Dermis microvascular lymphatic vessel endothelial cell (primary cell): ENCODE data around the gene FGF18. TPM values are rescaled to one million over a fixed set of nuclear protein-coding genes. Genes with fewer than 3 reads are reported as not detected.
"Not testable (repeated sequence)": the region's sequence is repeated elsewhere in the genome, so short reads cannot be mapped to it uniquely, and the experiment has no call there.

Source experiments
- DNase-seq, 2 donors: peaks; one replicate each; pipeline versions ENCODE4 v3.0.0 to v3.0.0-alpha.2; 2010; ENCODE audit warnings: low read depth in 2 of 2
- total RNA-seq: library from RNA; depleted of rRNA; stranded (reverse); fragments of >200 nt; gene quantifications from 2 replicates; pipeline ENCODE4 v1.2.1, GENCODE V29; 2014

The FGF18 gene
- total RNA-seq, 1 donor from 2014 or later: not detected

DNA sequence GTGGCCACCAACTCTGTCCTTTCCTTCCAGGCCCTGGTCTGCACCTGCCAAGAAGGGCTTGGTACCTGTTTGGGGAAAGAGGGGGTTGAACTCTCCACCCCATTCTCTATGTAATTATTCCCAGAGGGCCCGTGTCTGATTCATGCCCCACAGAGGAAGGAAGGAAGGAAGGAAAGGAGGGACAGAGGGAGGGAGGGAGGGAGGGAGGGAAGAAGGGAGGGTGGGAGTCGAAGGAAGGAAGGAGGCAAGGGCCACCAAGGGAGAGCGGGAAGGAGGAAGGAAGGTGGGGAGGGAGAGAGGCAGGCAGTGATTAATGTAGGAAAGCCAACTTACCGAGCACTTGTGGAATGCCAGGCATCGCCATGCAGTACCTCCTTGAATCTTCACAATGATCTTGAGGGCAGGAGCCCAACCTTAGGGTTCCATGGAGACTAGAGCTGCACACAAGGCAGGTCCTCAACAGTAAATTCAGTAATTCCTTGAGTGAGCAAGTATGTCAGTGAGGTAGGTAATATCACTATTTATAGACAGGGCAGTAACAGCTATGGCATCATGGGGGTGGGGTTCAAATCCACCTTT lies 75.8 kb downstream of the FGF18 start:
- no peak for DNase-seq

DNA sequence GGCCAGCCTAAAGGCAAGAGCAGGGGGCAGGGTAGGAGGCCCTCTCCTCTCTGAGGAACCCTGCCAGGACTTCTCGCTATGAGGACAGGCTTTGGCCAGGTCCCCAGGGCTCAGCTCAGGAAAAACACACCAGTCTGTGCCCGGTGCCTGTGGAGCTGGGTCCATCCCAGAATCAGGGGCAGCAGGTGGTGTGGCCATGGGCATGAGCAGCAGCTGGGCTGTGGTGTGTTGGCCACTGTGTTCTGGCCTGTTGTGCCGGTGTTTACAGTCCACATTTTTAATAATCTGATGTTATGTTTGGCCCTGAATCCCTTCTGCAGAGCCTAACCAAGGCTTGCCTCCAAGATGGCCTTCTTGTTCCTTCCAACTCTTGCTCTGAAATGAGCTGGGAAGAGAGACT lies 77.0 kb downstream of the FGF18 start:
- DNase-seq: no peak

DNA sequence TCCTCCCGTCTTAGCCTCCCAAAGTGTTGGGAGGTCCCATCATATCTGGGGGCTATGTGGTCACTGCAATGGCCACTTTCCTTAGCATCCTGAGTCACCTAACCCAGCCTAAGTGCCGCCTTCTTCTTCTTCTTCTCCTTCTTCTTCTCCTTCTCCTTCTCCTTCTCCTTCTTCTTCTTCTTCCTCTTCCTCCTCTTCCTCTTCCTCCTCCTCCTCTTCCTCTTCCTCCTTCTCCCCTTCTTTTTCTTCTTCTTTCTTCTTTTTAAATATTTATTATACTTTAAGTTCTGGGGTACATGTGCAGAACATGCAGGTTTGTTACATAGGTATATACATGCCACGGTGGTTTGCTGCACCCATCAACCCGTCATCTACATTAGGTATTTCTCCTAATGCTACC lies 78.0 kb downstream of the FGF18 start:
- not testable (repeated sequence) for DNase-seq

DNA sequence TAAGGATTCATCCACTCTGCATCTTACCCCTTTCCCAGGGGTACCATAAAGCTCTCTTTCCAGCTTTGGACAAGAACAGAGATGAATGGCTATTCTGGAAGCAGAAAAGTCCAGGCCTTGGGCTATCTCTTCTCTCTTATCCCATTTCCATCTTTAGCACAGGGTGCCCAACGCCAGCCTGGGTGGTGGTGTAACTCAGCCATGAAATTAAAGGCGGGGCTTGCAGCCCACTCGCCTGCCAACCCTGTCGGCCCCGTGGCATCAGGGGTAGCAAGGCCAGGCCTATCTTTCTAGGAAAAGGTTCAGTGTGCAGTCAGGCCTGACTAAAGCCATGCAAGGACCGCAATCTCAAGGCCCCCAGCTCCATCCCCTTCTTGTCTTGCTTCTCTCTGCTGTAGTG lies 78.7 kb downstream of the FGF18 start:
- no peak for DNase-seq

DNA sequence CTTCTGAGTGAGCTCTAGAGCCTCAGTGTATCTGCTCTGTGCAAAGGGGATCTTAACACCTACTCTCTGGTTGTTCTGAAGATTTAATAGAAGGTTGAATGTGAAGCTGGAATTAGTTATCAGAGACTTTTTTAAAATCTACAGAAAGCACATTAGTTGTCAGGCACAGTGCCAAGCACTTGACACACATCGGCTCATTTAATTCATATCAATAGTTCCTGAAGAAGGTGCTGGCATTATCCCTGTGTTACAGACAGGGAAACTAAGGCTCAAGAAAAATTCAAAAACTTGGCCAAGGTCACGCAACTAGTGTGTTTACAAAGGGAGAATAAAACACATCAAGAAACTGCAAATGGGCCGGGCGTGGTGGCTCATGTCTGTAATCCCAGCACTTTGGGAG lies 80.2 kb downstream of the FGF18 start:
- DNase-seq: no peak

DNA sequence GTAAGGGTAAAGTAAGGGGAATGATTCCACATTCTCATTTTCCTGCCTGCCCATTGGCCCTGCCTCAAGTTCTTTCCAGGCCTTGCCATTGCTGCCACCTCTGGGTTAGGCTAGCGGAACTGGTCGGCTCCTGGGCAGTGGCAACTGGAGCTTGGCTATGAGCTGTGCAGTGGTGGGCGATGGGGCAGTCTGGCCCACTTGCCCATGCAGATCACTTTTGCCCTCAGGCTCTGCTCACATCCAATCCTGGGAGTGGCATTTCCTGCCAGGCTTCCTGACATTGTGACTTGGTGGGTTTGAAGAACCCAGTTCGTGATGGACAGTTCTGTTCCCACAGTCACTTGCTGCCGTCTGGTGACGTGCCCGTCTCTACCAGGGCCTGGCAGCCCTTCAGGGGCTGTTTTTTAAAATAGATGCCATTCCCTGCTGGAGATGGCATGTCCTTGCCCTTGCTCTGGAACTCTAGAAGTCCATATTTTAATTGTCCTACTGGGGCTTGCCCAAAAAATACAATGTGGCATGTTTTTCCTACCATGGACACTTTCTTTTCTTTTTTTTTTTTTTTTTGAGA lies 86.1 kb downstream of the FGF18 start:
- peak in 1 of 2 donors; percentile 31 for DNase-seq

DNA sequence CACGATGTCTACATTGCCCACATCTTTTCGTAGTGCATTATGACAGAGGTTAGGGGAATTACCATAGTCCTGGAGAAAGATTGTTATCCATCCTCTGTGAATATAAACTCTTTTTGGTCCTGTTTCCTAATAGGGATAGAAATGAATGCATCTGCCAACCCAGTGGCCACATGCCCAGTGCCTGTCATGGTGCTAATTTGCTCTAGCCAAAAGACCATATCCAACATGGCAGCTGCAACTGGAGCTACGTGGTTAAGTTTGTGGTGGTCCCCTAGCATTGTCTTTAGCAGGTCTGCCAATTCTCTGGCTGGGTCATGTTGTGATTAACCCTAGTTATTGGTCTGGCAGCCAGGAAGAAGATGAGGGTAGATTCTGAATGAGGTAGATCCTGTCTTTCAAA lies 87.5 kb downstream of the FGF18 start:
- no peak for DNase-seq

Other genes starting within 250 kb of the FGF18 start
- gene TLX3, start 110.4 kb upstream of the FGF18 start, total RNA-seq: not detected in 2 replicates
- gene NPM1, start 31.8 kb upstream of the FGF18 start, total RNA-seq: 643 and 1,004 TPM in 2 replicates